ENCODE data around the gene SSUH2. TPM values are rescaled to one million over a fixed set of nuclear protein-coding genes. Genes with fewer than 3 reads are reported as not detected.
A peak's percentile ranks its signal among the peaks of the same experiment; 100 is the strongest.

The SSUH2 gene
- total and polyA plus RNA-seq, 2 of the 4 experiments (the other 2 are of a cell fraction), result 0.10 TPM; not detected in 1

DNA sequence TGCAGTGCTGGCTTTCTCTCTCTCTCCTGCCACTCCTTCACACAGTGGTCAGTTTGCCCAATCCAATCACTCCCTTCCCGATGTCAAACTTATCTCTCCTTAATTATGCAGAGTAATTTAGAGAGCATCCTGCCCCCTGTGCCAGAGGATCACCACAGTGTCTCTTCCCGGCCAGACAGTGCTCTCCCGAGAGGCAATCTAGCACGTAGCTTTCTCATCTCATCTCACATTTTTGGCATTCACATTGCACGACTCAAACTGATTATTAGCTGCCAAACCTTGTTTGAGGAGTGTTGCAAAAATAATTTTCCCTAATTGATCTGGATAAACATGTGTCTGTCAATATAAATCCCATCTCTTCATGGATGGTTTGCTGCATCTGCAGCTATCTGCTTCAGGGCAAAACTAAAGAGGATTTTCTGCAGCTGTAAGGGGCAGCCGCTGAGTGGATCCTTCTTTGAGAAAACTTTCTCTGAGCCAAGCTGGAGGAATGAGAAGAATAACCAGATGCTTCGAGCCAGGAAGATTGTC lies 37.8 kb downstream of the SSUH2 start:
- 70% methylated on average over 2 of the region's 7 CpGs; no CpG with 5 or more reads in 1 of the 2 experiments for WGBS, 2 experiments (ENCODE audit: extremely low coverage in 2 of 2, insufficient read length in 1 of 2)
- TF ChIP-seq MAZ (IDR thresholded peaks at IDR 0.05; ENCODE audit: borderline replicate concordance, low read depth, low read length) (no peak), CEBPB (IDR thresholded peaks at IDR 0.05; ENCODE audit: low read depth, low read length) (no peak), CHD1 (IDR thresholded peaks at IDR 0.05; ENCODE audit: low read depth, low read length) (no peak), BHLHE40 (IDR thresholded peaks at IDR 0.05; ENCODE audit: low read depth, low read length) (no peak)
- TF ChIP-seq, protein P1, sequence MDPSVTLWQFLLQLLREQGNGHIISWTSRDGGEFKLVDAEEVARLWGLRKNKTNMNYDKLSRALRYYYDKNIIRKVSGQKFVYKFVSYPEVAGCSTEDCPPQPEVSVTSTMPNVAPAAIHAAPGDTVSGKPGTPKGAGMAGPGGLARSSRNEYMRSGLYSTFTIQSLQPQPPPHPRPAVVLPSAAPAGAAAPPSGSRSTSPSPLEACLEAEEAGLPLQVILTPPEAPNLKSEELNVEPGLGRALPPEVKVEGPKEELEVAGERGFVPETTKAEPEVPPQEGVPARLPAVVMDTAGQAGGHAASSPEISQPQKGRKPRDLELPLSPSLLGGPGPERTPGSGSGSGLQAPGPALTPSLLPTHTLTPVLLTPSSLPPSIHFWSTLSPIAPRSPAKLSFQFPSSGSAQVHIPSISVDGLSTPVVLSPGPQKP (IDR thresholded peaks at IDR 0.05; ENCODE audit: borderline replicate concordance, low read depth, low read length), result no peak
- no peak for DNase-seq
- Histone ChIP-seq H2AK9ac (replicated peaks; ENCODE audit: low read depth, low read length, poor library complexity) (no peak overlapping the region), H2BK5ac (ENCODE audit: low read depth, low read length, poor library complexity, severe bottlenecking) (no peak overlapping the region), H2BK15ac (ENCODE audit: low read depth, low read length) (no peak overlapping the region), H4K91ac (ENCODE audit: insufficient read depth, low read depth, low read length) (no peak overlapping the region), H3K79me1 (ENCODE audit: low read depth in 1 of 2, low read length in 2 of 2) (no peaks in the 10 kb centered on the region), H3K9ac (ENCODE audit: low read depth, low read length) (no peak overlapping the region), H4K5ac (ENCODE audit: low read depth, low read length) (no peak overlapping the region), H3K14ac (replicated peaks; ENCODE audit: low read depth, low read length) (0 out of 2 replicates have a peak overlapping the region, but pooled peaks have one; percentile 17), H2AFZ (replicated peaks; ENCODE audit: low read length, poor library complexity) (no peak overlapping the region), H3K56ac (ENCODE audit: extremely low read depth, insufficient read depth, low read length) (no peak overlapping the region), H4K20me1 (ENCODE audit: insufficient read depth, low read length) (no peaks in the 10 kb centered on the region; the same call in 1 of the 2 replicates), H3K4me3 (ENCODE audit: insufficient read depth, low read depth, low read length) (no peak overlapping the region), H3K4me2 (ENCODE audit: low read depth, low read length) (no peak overlapping the region), H3K18ac (ENCODE audit: low read depth, low read length) (no peak overlapping the region), H3K9me3 (ENCODE audit: control insufficient read depth, insufficient read depth, low read length) (no peaks in the 10 kb centered on the region), H3K9me1 (ENCODE audit: insufficient read depth, low read length) (no peaks in the 10 kb centered on the region; the same call in 1 of the 2 replicates), H4K8ac (ENCODE audit: low read depth in 2 of 2, low read length in 2 of 2) (no peak overlapping the region), H3K27ac (ENCODE audit: insufficient read depth, low read length) (no peak overlapping the region), H3K23ac (ENCODE audit: low read depth, low read length) (no peak overlapping the region), H2AK5ac (ENCODE audit: low read depth, low read length) (no peak overlapping the region), H3K4ac (ENCODE audit: low read depth, low read length) (peak overlapping the region; percentile 12; the same call in 1 of the 2 replicates), H2BK120ac (ENCODE audit: low read depth, low read length) (peak overlapping the region; percentile 75), H3K4me1 (ENCODE audit: control insufficient read depth, insufficient read depth, low read length) (peaks cover 7% of the 10 kb centered on the region), H3K27me3 (ENCODE audit: control insufficient read depth, insufficient read depth, low read length) (no peaks in the 10 kb centered on the region), H3K36me3 (ENCODE audit: control insufficient read depth, insufficient read depth, low read length) (no peaks in the 10 kb centered on the region), H2BK20ac (ENCODE audit: low read depth, low read length) (peak overlapping the region; percentile 43; the same call in 1 of the 2 replicates)
- dilution Hi-C loops (cut with HindIII; ENCODE audit: low sequenced_read_pairs, unreplicated experiment), result no loop called here
- POLR2A ChIA-PET (ENCODE audit: unreplicated experiment), result no interaction called here
- no TSS peak for BruUV-seq (replicated peaks)
- intact Hi-C loops (cut with micrococcal nuclease), result loop anchor here (1.0 kb wide), 1 partner anchor 164 kb away; no protein-coding TSS in a partner anchor
- no peak; the same call in 1 of the 2 replicates for ATAC-seq (ENCODE audit: low read depth)
- in situ Hi-C loops (cut with MboI; ENCODE audit: low sequenced_read_pairs), result no loop called here
- CTCF ChIA-PET, result interaction anchor here (0.8 to 1.3 kb wide), 5 partner anchors 44 to 190 kb away, joined by 3 to 6 read pairs (median 3); partner anchors contain the start of gene LMCD1
